Adrenal gland (tissue), 5 donors: ENCODE results near the gene HIP1.

Experiments used
- POLR2A ChIP-seq, 2 donors: fragments of 450-650 bp; IDR thresholded peaks; one replicate each; pipeline ENCODE4 v1.6.1; 2017; ENCODE audit warnings: antibody characterized with exemption in 2 of 2, mild to moderate bottlenecking in 2 of 2, moderate library complexity in 1 of 2
- TF ChIP-seq, protein P1 (sequence below), 6 experiments: fragments of 450-650 bp in 4 of 6; fragments of 200-600 bp in 2 of 6; sonication (generic) in 1 of 6; IDR thresholded peaks; 1 replicate in 5 of 6; 2 replicates in 1 of 6; pipeline versions ENCODE4 v1.5.1 to v1.8.0; 2016 to 2021; ENCODE audit warnings: antibody characterized with exemption in 6 of 6, mild to moderate bottlenecking in 2 of 6, moderate library complexity in 1 of 6
- donor health status: DM: no; HTN: no; CAD: no.

DNA sequence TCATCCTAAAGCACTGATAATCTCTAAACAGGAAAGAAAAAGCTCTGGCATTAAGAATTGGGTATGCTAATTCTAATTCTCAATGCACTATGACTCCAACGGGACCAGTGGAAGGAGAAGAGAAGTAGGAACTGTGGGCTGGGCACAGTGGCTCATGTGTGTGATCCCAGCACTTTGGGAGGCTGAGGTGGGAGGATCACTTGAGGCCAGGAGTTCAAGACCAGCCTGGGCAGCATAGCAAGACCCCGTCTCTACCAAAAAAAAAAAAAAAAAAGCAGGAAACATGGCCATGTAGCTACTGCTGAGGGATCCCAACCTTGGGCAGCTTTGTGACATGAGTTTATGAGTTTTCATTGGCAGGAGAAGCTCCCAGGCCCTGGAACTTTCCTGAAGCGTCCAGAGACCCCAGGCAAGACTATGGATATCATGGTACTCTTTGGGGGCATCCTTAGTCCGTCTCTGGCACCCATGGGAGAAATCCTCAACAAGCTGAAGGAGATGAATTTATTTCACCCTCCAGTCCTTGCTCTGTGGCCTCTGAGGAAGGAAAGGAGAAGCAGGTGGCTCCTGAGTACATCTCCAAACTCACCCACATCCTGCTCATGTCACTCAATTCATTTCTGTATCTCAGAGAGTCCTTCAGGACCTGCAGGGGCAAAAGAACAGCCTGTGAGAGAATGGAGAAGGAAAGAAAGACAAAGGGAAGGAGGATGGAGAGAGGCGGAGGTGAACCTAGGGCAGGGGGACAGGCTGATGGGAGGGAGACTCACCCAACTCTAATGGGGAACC is 147.1 kb downstream of the HIP1 start:
- TF ChIP-seq, protein P1, sequence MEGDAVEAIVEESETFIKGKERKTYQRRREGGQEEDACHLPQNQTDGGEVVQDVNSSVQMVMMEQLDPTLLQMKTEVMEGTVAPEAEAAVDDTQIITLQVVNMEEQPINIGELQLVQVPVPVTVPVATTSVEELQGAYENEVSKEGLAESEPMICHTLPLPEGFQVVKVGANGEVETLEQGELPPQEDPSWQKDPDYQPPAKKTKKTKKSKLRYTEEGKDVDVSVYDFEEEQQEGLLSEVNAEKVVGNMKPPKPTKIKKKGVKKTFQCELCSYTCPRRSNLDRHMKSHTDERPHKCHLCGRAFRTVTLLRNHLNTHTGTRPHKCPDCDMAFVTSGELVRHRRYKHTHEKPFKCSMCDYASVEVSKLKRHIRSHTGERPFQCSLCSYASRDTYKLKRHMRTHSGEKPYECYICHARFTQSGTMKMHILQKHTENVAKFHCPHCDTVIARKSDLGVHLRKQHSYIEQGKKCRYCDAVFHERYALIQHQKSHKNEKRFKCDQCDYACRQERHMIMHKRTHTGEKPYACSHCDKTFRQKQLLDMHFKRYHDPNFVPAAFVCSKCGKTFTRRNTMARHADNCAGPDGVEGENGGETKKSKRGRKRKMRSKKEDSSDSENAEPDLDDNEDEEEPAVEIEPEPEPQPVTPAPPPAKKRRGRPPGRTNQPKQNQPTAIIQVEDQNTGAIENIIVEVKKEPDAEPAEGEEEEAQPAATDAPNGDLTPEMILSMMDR (IDR thresholded peaks at IDR 0.05), result no peak
- TF ChIP-seq POLR2A (IDR thresholded peaks at IDR 0.05), result no peak
